ENCODE data around the gene DMD.
A peak's percentile ranks its signal among the peaks of the same experiment; 100 is the strongest.

DMD gene

DNA sequence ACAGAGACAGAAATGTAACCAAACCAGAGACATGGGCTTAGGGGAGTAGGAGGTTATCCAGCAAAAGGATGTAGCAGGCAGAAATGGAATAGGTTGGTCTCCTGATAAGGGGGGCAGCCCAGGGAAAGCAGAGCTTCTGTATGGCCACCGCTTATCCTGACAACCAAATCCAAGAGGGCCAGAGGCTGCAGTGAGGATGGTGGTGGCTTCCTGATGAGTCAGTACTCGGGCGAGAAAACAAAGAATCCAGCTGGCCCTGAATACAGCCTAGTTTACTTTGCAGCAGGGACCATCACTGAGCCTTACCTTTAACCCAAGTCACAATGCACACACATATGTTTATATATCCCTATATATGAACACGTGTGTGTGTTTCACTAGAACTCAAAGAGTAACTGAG is 2009.8 kb downstream of the DMD start:
- no peak for DNase-seq

DNA sequence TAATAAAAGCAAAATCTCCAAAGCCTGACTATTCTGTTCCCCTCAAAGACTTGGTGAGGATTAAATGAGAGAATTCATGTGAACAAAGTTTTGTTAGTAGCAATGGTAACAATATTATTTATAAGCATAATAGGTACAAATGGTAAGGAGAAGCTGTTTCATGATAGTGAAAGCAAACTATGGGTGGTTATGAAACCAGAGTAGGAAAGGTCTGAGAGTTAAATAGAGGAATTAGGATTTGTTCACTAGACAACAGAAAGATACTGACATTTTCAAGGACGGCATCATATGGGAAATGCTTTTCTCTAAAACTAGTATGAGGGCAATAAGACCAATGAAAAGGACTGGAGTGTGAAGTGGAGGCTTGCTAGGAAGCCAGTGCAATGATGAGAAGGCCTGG is 2010.9 kb downstream of the DMD start:
- no peak for DNase-seq

DNA sequence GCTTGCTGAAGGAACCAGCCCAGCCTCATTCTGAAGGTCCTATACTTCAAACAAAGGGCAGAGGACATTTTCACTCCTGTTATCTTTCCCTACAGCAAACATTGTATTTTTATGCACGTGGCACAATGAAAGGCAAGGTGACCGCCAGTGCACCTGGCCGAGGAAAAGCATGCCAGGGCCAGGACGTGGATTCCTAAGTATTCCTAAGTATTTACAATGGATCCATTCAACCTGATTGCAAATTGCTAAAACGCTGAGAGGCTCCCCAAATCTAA is 2011.6 kb downstream of the DMD start:
- DNase-seq = no peak

DNA sequence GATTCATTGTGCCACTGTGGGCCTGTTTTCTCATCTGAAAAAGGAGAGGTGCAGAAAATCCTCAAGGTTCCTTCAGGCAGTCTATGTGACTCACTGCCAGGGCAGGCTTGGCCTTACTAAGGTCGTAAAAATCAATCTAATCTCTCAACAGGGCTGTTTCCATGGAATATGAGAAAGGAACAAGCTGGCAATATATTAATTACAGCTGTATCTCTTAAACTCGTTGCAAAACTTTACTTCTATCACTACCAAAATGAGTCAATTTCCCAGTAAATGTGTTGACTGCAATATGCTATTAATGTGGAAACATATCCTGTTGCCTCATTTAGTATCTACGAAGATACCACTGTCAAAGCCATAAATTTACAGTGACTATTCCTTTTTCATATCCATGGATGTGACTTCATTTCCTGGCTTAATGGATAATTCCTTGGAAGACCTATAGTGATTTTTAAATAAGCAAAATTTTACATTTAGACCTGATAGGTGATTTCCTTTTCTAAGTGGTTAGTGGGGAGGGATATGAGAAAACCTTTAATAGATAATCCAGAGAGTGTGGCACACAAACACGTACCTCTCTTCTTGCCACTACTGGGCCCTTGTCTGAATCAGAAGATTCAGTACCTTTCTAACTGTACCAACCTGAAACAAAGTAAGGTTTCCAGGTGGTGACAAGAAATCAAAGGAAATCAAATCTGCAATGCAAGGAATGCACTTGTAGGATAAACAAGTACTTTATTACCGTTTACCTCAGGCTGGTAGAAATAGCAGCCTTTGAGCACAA is 2012.1 kb downstream of the DMD start:
- DNase-seq = no peak

DNA sequence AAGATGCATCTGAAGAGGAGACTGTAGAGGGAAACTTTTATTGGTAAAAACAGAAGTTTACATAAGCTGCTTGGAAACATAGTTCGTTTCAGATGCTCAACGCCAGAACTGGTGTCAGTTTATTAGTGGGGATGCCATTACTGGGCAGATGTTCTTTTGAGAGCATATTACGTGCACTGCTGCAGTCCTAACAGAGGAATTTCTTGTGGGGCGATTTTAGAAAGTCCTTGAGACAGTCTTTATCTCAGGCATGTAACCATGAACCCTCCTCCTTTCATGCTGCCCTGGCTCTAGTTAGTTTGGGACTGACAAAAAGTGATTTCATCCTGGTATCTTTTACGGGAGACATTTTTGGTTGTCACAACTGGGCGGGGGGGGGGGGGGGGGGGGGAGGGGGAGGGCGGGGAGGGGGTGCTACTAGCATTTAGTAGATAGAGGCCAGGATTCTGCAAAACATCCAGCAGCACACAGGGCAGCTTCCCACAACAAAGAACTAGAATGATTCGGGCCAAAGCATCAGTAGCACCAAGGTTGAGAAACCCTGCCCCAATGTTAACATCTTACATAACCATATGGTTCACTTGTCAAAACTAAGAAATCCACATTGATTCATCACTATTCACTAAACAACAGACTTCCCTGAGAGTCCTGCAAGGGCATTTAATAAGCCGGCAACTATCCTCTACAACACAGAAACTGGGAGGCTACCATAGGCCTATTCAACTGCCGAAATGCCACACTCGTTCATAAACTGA is 2021.0 kb downstream of the DMD start:
- no peak for DNase-seq

DNA sequence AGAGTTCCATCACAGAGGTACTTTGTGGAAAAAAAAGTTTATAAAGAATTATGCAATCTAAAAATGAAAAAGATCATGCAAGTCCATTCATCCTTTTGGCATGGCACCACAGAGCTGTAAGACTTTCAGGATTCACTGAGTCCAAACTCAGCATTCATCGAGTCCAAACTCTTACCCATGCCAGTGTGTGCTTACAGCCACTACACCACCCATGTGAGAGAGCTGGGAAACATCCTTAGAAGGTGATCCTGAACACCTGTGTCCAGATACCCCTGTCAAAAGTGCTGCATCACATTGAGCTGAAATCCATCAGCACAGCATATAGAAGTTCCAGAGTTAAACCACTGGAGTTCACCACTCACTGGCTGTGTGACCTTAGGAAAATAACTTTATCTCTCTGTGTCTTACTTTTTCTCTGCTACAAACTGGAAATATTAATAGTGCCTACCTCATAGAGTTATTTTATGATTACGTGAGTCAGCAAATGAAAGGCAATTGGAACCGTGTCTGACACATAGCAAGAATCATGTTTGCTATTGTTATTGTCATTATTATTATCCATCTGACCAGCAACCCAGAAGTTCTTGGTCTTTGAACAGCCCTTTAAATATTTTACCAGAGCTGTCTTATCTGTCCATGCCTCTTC is 2024.5 kb downstream of the DMD start:
- no peak for DNase-seq

DNA sequence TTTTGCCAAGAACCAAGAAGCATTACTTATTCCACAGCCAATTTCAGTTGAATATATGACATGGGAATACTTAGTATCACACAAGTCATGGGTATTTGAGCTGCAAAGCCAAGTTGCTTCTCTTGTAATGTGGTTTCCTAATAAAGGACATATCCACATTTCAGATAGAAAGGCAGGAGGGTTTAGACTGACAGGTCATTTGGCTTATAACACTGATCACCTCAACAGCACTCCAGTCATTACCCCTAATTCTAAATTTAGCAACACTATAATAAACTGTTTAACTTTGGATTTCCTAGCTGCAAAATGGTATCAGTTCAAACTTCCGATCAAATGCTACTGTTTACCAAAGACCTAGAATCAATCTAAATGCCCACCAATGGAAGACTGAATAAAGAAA is 2025.5 kb downstream of the DMD start:
- DNase-seq = no peak

DNA sequence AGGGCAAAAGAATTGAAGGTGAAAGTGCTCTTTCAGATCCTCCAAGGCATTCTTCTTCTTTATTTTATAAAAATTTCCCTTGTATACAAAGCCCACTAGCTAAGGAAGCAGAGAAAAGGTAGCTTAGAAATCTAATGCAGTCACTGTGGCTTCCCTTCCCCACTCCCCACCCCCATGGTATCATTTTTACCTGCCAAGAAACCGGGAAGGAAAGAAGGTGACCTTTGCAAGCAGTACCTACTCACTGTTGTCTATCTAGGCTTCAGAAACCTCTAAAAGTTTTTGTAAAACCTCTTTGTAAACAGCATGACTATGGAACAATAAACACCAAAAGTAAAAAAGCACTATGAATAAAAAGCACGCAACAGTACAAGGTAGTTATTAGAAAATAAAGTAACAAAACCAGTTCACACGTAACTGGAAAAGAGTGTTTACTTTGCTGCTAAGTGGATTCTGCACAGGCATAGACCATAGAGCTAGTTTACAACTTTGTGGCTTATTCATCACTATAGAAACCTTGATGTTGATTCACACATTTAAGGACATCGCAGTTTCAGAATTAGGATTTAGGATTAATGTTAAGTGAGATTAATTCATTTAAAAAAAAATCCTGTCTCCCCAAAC is 2029.9 kb downstream of the DMD start:
- peak; percentile 46 for DNase-seq

DNA sequence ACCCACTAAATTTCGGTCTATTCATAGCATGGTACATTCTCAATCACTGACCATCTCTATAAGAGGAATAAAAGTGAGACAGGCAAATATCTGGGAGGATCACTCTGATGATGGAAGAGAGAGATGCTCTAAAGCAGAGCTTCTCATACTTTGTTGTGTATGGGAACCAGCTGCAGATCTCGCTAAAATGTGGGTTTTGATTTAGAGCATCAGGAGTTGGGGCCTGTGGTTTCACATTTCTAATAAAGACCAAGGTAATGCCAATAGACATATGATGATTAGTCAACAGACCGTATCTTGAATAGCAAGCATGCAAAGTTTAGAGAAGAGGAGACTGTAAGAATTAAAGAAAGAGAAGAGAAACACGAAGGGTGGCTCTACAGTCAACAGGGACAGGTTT is 2032.1 kb downstream of the DMD start:
- no peak for DNase-seq

DNA sequence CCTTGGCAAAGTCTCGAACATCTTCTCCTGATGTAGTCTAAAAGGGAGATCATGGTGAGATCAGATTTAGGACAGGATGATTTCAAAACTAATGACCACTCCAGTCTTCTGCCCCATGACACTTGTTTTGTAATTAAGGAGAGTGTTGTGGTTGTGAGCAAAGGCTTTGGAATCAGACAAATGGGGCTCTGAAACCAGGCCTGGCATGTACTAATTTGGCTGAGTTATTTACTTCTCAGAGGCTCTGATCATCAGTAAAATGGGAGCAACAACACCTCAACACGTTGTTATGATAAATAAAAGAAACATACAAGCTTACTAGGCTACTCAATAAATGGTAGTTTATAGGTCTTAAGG is 2032.6 kb downstream of the DMD start:
- DNase-seq = no peak

DNA sequence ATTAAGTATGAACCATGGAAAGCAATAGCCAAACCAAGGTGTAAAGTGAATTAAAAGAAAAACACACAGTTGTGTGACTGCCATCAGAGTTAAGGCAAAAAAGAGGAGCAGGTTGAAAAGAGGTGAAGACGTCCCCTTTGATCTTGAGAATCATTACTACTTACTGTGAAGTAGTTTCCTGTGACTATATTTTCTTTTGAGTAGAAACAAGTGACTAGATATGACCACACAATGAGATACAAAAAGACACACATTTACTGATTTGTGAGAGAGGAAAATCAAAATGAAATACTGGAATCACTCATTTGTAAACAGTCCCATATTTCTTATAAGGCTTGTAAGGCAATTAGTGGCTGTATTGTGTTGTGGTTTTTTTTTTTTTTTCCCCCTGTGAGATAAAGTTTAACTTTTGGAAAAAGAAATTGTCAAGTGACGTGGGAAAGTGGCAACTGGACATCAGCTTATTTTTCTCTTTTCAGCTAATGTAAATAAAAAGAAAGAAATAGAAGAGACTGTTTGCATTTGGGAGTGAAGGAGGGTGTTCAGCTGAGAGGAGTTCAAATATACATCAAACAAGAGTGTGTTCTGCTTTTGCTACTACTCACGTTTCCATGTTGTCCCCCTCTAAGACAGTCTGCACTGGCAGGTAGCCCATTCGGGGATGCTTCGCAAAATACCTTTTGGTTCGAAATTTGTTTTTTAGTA is 2033.1 kb downstream of the DMD start:
- DNase-seq = no peak

DNA sequence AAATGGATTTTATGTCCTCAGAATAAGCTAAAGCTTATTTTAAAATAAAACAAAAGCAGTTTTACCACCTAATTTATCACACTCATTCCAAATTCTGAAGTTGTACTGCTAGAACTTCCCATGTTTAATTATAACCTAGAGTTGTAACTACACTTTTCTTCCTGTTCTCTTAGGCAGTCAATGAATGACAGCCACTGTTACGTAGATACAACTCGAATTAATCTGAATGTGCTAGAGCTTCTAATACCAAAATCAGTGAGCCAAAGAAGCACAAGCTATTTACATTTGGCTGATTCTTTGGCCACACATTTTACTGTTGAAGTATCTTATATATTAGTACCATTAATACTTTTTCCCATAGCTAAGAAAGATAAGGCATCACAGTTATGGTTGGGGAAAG is 2040.6 kb downstream of the DMD start:
- no peak for DNase-seq

DNA sequence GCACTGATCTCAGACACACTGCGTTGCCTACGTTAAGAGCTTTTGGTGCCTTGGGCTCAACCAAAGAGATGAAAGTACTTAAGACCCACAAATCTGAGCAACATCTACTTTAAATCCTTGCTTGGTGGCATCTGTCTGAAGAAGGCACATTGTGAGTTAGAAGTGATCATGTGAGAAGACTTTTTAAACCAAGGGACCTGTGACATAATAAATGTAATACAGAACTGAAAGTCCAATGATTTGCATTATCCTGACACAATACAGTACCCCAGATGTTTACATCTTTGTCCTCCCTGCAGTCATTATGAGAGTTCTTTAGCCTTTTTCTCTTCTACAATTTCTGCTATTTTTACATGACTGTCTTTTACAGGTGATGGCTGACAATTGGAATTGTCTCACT is 2042.8 kb downstream of the DMD start:
- no peak for DNase-seq

DNA sequence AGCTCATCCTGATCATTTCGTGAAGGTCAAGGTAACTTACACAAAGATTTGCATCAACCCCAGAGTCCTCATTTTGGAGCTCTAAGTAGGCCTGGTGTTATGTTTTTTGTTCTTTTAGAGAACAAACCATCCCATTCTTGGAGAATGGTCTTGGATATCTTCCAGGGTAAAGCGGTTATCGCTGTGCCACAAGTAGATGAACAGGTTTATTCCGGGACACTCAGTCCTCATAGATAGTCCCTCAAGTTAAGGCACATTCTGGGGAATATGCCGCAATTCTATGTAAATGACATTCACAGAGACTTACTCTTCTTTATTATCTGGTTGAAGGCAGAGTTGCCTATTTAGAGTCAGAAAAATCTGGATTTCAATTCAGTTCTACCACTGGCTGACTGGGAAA is 2044.5 kb downstream of the DMD start:
- DNase-seq = no peak

DNA sequence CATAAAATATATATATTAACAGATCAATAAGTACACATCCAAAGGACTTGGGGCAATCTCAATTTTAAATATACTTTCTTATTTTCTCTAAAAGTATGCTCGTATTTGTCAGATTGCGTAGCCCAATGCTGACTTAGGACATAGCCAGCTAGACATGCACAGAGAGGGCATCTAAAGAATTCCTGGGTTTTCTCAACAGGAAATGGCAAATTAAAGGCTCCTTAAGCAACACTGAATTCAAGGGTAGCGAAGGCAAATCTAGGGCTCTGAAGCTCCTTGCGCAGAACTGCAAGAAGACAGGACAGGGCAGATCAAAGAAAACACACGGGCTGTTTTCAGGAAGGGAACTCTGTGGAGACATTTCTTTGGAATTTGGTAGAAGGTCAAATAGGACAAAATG is 2044.9 kb downstream of the DMD start:
- no peak for DNase-seq

DNA sequence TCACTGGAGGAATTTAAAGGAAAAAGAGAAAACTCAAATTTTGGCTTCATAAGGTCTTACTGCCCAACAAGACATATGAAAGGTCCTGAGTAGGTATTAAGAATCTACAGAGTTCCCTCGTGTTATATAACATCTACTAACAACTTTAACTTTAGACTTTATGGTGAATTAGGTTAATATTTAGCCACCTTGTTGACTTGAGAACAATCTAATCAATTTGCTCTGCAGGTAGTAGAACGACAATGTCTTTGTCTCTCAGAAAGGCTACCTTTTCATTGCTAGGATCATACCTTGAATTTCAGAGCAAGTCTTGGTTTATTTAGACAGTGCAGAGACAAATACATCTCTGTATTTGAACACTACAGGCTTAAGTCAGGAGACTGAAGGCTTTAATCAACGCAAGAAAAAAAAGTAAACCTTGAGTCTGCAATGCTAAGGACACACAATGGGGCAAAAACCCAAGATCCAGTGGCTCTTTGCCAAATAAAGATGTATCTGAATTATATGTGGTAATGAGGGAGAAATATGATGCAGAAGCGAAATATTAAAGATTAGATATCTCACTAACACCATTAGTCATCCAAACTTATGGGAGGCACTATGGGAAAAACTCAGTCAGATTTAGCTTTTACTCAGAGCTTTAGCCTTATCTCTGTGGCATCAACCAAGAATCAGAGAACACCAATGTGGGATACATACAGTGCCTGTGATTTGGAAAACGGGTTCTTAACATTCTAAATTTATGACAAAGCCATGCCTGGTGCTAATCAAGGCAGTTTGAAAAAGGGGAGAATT is 2045.9 kb downstream of the DMD start:
- no peak for DNase-seq

DNA sequence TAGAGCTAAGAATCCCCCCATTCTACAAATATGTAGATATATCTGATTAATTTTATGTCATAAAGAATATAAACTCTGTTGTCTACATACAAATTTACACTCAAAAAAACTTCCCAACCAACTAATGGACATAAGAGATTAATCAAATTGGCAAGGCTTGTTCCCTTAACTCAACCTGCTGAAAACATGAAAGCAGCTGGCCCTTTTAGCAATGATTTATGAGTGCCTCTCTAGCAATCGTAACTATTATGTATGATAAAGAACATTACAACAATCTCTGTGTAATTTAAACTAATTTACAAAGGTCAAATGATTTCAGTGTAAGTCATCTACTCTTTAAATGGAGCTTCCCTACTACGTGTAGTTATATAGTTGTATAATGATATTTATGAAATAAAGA is 2056.4 kb downstream of the DMD start:
- no peak for DNase-seq

DNA sequence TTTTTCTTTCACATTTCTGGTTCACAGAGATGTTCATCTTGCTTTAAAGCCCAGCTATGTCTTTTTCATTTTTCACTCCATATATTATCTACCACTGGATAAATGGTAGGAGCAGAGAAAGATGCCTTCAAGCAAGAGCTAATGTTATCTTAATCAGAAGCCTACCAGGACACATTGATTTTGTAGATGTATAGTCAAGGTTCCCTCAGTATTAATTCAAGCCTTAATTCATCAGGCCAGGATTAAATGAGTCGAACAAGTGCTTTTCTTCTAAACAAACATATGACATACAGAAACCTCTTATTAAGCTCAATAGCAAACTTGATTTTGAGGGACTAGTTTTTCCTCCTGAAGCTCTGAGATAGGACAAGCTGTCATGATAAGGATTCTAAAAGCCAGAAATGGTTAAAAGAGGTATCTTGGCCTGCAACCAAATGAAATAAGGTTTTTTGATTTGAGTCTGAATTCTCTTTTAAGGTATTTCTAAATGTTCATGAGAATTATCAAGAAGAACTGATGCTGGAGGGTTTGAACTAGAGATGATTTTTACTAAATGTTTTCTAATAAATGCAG is 2057.8 kb downstream of the DMD start:
- no peak for DNase-seq

DNA sequence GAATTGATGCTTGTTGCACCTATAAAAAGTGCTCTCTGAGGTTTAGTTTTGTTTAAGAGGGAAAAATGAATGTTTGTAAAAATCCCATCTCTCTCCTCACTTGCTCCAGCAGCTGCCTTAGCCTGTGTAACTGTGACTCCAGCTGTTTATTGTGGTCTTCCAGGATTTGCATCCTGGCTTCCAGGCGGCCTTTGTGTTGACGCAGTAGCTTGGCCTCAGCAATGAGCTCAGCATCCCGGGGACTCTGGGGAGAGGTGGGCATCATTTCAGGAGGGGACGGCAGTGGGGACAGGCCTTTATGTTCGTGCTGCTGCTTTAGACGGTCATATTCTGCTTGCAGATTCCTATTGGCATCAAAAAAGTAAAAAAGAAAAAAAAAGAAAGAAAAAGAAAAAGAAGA is 2064.2 kb downstream of the DMD start:
- no peak for DNase-seq

DNA sequence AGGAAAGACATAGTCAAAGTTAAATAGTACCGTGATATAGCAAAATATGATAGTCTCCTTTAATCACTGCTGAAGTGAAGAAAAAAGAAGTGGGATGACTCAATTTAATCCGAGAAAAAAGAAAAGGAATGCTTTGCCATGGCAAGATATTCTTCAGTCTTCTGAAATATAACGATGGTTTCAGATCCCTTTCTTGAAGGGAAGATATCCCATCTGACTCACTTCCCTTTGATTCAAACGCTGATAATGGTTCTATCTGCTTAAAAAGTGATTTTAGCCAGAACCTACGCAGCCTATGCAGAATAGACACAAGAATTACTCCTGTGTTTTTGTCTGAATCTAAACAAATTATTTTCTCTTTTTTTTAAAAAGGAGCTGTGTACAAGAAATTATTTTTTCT is 2071.4 kb downstream of the DMD start:
- DNase-seq = no peak

DNA sequence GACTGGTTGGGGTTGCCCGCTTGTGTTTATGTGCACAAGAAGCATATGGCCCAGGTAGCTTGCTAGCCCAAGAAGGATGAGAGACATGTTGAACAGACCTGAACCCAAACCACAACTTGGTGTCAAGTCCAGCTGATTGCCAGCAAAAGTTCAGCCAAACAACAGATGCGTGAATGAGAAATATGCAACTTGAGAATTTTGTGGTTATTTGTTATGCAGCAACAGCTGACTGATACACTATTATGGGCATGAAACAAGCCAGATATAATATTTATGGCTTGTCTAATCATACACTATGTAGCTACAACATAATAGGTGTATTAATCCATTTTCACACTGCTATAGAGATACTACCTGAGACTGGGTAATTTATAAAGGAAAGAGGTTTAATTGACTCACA is 2073.2 kb downstream of the DMD start:
- DNase-seq = no peak

DNA sequence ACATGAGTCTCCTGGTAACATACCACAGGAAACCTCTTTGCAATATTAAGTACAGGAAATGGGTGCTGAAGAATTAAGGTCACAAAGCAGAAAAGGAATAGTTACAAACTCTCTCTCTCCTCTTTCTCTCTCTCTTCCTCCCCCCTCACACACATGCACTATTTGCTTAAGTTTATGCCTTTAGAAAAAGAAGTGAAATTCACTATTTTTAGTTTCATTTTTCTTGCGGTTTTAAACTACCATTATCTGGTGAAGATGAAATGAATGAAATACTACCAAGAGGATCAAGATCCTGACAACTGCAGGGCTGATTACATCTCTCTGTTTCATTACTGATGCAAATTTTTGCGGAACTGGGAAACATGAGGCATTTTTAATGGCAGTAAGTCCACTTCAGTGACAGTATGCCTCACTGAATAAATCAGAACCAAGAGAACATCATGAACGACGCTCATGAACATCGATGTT is 2075.2 kb downstream of the DMD start:
- DNase-seq = no peak
